Measurements from ENCODE around the gene MARCHF4. TPM values are rescaled to one million over a fixed set of nuclear protein-coding genes. Genes with fewer than 3 reads are reported as not detected.

MARCHF4 gene
- total and polyA plus RNA-seq, 7 donors = under 0.01 to 0.20 (median 0.14) TPM; not detected in 4

- DNase-seq = no peak
- Histone ChIP-seq H3K36me3 (no peaks in the 10 kb centered on the region), H3K27ac (no peak overlapping the region), H3K9me3 (no peaks in the 10 kb centered on the region), H3K27me3 (peaks cover 19 to 43% (median 28%) of the 10 kb centered on the region in 3 donors), H3K4me1 (peaks cover 0 to 9% (median 9%) of the 10 kb centered on the region in 4 donors), H3K4me3 (no peak overlapping the region)
- WGBS, 2 donors = 33 to 58% methylated on average over 5 of the region's 5 CpGs
- TF ChIP-seq, protein P1, sequence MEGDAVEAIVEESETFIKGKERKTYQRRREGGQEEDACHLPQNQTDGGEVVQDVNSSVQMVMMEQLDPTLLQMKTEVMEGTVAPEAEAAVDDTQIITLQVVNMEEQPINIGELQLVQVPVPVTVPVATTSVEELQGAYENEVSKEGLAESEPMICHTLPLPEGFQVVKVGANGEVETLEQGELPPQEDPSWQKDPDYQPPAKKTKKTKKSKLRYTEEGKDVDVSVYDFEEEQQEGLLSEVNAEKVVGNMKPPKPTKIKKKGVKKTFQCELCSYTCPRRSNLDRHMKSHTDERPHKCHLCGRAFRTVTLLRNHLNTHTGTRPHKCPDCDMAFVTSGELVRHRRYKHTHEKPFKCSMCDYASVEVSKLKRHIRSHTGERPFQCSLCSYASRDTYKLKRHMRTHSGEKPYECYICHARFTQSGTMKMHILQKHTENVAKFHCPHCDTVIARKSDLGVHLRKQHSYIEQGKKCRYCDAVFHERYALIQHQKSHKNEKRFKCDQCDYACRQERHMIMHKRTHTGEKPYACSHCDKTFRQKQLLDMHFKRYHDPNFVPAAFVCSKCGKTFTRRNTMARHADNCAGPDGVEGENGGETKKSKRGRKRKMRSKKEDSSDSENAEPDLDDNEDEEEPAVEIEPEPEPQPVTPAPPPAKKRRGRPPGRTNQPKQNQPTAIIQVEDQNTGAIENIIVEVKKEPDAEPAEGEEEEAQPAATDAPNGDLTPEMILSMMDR (IDR thresholded peaks at IDR 0.05) = no peak
- TF ChIP-seq EP300 (IDR thresholded peaks at IDR 0.05) (no peak), POLR2AphosphoS5 (IDR thresholded peaks at IDR 0.05) (no peak), POLR2A (IDR thresholded peaks at IDR 0.05) (no peak)
- intact Hi-C loops (cut with DNase I) = no loop called here
Measured at GRCh38 chr2:216366777-216367471, 5.4 kb downstream of the MARCHF4 start.

DNA sequence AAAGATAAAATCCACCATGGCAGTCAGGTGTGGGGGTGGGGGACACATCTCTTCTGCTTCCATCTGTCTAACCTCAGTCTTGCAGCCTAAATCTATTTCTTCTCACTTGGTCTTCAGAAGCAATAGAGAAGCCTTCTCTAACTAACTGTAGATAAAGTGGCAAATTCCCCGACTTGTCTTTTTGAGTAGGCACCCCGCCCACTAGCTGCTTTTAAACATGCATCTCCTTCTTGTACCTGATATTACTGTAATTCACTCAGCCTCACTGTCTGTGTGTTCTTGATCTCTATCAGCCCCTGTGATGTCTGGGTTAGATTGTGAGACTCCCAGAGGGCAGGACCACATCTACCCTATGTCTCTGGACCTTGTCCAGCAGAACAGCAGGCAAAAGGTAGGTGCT, 6.8 kb downstream of the MARCHF4 start:
- H3K27ac ChIP-seq = no peak overlapping the region
- no peaks in the 10 kb centered on the region for H3K36me3 ChIP-seq
- intact Hi-C loops (cut with DNase I) = no loop called here
- no peak for TF ChIP-seq POLR2A (IDR thresholded peaks at IDR 0.05)
- no peak overlapping the region for H3K4me3 ChIP-seq
- no peaks in the 10 kb centered on the region for H3K4me1 ChIP-seq
- WGBS, 2 donors = 81 to 83% methylated on average over 2 of the region's 2 CpGs
- no peak for DNase-seq
- H3K9me3 ChIP-seq = no peaks in the 10 kb centered on the region
- H3K27me3 ChIP-seq = peaks cover 7 to 29% (median 14%) of the 10 kb centered on the region in 3 donors

GRCh38 chr2:216363221-216363620, 9.1 kb downstream of the MARCHF4 start:
- DNase-seq = no peak
- H3K27me3 ChIP-seq = peaks cover 0 to 6% (median 0%) of the 10 kb centered on the region in 3 donors
- no peak for TF ChIP-seq POLR2A (IDR thresholded peaks at IDR 0.05)
- TF ChIP-seq EP300 (IDR thresholded peaks at IDR 0.05) = no peak
- no peak for TF ChIP-seq POLR2AphosphoS5 (IDR thresholded peaks at IDR 0.05)
- H3K9me3 ChIP-seq = no peaks in the 10 kb centered on the region
- 77 to 81% methylated on average over 3 of the region's 3 CpGs for WGBS, 2 donors
- intact Hi-C loops (cut with DNase I) = no loop called here
- no peaks in the 10 kb centered on the region for H3K4me1 ChIP-seq
- no peak overlapping the region for H3K27ac ChIP-seq
- H3K36me3 ChIP-seq = no peaks in the 10 kb centered on the region
- H3K4me3 ChIP-seq = no peak overlapping the region

GRCh38 chr2:216362730-216363129, 9.6 kb downstream of the MARCHF4 start:
- Histone ChIP-seq H3K9me3 (no peaks in the 10 kb centered on the region), H3K36me3 (no peaks in the 10 kb centered on the region), H3K27me3 (peaks cover 0 to under 1% (median 0%) of the 10 kb centered on the region in 3 donors), H3K27ac (no peak overlapping the region), H3K4me1 (no peaks in the 10 kb centered on the region), H3K4me3 (no peak overlapping the region)
- DNase-seq = no peak
- no peak for TF ChIP-seq POLR2AphosphoS5 (IDR thresholded peaks at IDR 0.05)
- TF ChIP-seq, protein P1 (IDR thresholded peaks at IDR 0.05) = no peak
- TF ChIP-seq EP300 (IDR thresholded peaks at IDR 0.05) = no peak
- TF ChIP-seq POLR2A (IDR thresholded peaks at IDR 0.05) = no peak
- WGBS, 2 donors = 40 to 66% methylated on average over 2 of the region's 2 CpGs
- intact Hi-C loops (cut with DNase I) = no loop called here

GRCh38 chr2:216355711-216356110, 16.6 kb downstream of the MARCHF4 start:
- TF ChIP-seq POLR2A (IDR thresholded peaks at IDR 0.05) = no peak
- TF ChIP-seq, protein P1 (IDR thresholded peaks at IDR 0.05) = no peak
- no peak for TF ChIP-seq POLR2AphosphoS5 (IDR thresholded peaks at IDR 0.05)
- TF ChIP-seq EP300 (IDR thresholded peaks at IDR 0.05) = no peak
- H3K4me3 ChIP-seq = no peak overlapping the region
- no peaks in the 10 kb centered on the region for H3K27me3 ChIP-seq
- no peaks in the 10 kb centered on the region for H3K36me3 ChIP-seq
- no peaks in the 10 kb centered on the region for H3K4me1 ChIP-seq
- intact Hi-C loops (cut with DNase I) = no loop called here
- 72 to 76% methylated on average over 2 of the region's 2 CpGs for WGBS, 2 donors
- H3K9me3 ChIP-seq = no peaks in the 10 kb centered on the region
- no peak for DNase-seq
- H3K27ac ChIP-seq = no peak overlapping the region
